ENCODE data around the gene CRADD.

- TF ChIP-seq CEBPB (IDR thresholded peaks at IDR 0.05; ENCODE audit: borderline replicate concordance in 1 of 2, low read depth in 2 of 2, low read length in 2 of 2) = no peak
- no peak for TF ChIP-seq CTCF (IDR thresholded peaks at IDR 0.05 in 2 of 3, conservative IDR thresholded peaks at IDR 0.05 in 1 of 3; ENCODE audit: control insufficient read depth in 2 of 3, extremely low read depth in 1 of 3, insufficient read depth in 1 of 3, low read depth in 3 of 3, low read length in 3 of 3)
- no peak for TF ChIP-seq POLR2AphosphoS2 (IDR thresholded peaks at IDR 0.05; ENCODE audit: low read depth, low read length)
- TF ChIP-seq FOS (IDR thresholded peaks at IDR 0.05; ENCODE audit: borderline replicate concordance, extremely low read depth, insufficient read length) = no peak
- no peak for TF ChIP-seq GATAD2B (conservative IDR thresholded peaks at IDR 0.05; ENCODE audit: low read depth)
- no peak for TF ChIP-seq NBN (IDR thresholded peaks at IDR 0.05)
- TF ChIP-seq PKNOX1 (IDR thresholded peaks at IDR 0.05) = no peak
Observed at GRCh38 chr12:93756288-93756687, 79.1 kb downstream of the CRADD start.

Measured in GM12878 (cell line).